H1 (cell line): ENCODE data around the gene B3GLCT. TPM values are rescaled to one million over a fixed set of nuclear protein-coding genes. Genes with fewer than 3 reads are reported as not detected.

Experiments
- CTCF ChIA-PET: fragments of 300-600 bp; sonication (Branson Sonifier 250); formaldehyde crosslinking; loops from one replicate; lab custom pipeline; 2021; ENCODE audit not compliant: partially characterized antibody; lab: Charles Lee
- POLR2A ChIA-PET: fragments of 300-600 bp; sonication (Branson Sonifier 250); formaldehyde crosslinking; loops from one replicate; lab custom pipeline; 2021; ENCODE audit warnings: inconsistent platforms; ENCODE audit not compliant: partially characterized antibody; lab: Charles Lee
- DNase-seq, 2 experiments: peaks; one replicate each; pipeline versions ENCODE4 v3.0.0 to v3.0.0-alpha.2; 2010 to 2022; ENCODE audit warnings: low spot score in 2 of 2, low read depth in 1 of 2, mixed read lengths in 1 of 2
- FAIRE-seq: peaks from 2 replicates; lab custom pipeline; 2011; peaks lifted over from hg19 to GRCh38; lab: Jason Lieb, UNC
- H2AFZ ChIP-seq: 2 replicates; pipeline ENCODE4 v1.8.1; 2012; ENCODE audit warnings: low read length, inconsistent platforms
- H2AK5ac ChIP-seq: 2 replicates; pipeline ENCODE4 v1.6.1; 2013; ENCODE audit warnings: low read depth, low read length
- H2BK120ac ChIP-seq: replicated peaks from 2 replicates; pipeline ENCODE3; 2013; ENCODE audit warnings: low read depth, low read length, inconsistent platforms
- H2BK12ac ChIP-seq: 2 replicates; pipeline ENCODE4 v1.6.1; 2013; ENCODE audit warnings: low read depth, low read length
- H2BK15ac ChIP-seq: 2 replicates; pipeline ENCODE4 v1.6.1; 2013; ENCODE audit warnings: low read length
- H2BK20ac ChIP-seq: 2 replicates; pipeline ENCODE4 v1.6.1; 2013; ENCODE audit warnings: low read length
- H2BK5ac ChIP-seq: 2 replicates; pipeline ENCODE4 v1.6.1; 2013; ENCODE audit warnings: low read depth, low read length
- H3K14ac ChIP-seq: 2 replicates; pipeline ENCODE4 v1.6.1; 2013; ENCODE audit warnings: inconsistent platforms; ENCODE audit not compliant: insufficient read length
- H3K18ac ChIP-seq: 2 replicates; pipeline ENCODE4 v1.6.1; 2013; ENCODE audit warnings: low read length; ENCODE audit errors: extremely low read depth
- H3K23ac ChIP-seq: 2 replicates; pipeline ENCODE4 v1.6.1; 2013; ENCODE audit warnings: inconsistent platforms; ENCODE audit not compliant: insufficient read length
- H3K23me2 ChIP-seq: 2 replicates; pipeline ENCODE4 v1.6.1; 2013; ENCODE audit warnings: low read depth, low read length
- H3K27ac ChIP-seq: 2 replicates; pipeline ENCODE4 v1.6.1; 2011; ENCODE audit warnings: low read depth, low read length, inconsistent platforms
- H3K27me3 ChIP-seq, 4 experiments: replicated peaks in 1 of 4; 1 replicate in 1 of 4; 2 replicates in 3 of 4; pipeline versions ENCODE4 v1.6.1 to v1.8.1; 2011 to 2013; ENCODE audit warnings: low read length in 3 of 4, mild to moderate bottlenecking in 3 of 4, inconsistent platforms in 2 of 4, mixed read lengths in 2 of 4, moderate library complexity in 1 of 4; ENCODE audit not compliant: control insufficient read depth in 3 of 4, insufficient read depth in 3 of 4; ENCODE audit errors: extremely low read depth in 1 of 4
- H3K36me3 ChIP-seq, 4 experiments: 2 replicates each; pipeline versions ENCODE4 v1.6.1 to v1.8.1; 2011 to 2013; ENCODE audit warnings: mild to moderate bottlenecking in 4 of 4, low read length in 3 of 4, moderate library complexity in 2 of 4, control low read depth in 1 of 4, inconsistent platforms in 1 of 4; ENCODE audit not compliant: insufficient read depth in 4 of 4, control insufficient read depth in 2 of 4
- H3K4ac ChIP-seq: replicated peaks from 2 replicates; pipeline ENCODE3; 2013; ENCODE audit warnings: low read length, low read depth, mixed read lengths, inconsistent platforms; ENCODE audit not compliant: insufficient read length
- H3K4me1 ChIP-seq, 4 experiments: replicated peaks in 1 of 4; 1 replicate in 1 of 4; 2 replicates in 3 of 4; pipeline versions ENCODE4 v1.6.1 to v1.8.1; 2011 to 2013; ENCODE audit warnings: low read length in 3 of 4, inconsistent platforms in 2 of 4, mixed read lengths in 1 of 4; ENCODE audit not compliant: insufficient read depth in 4 of 4, control insufficient read depth in 3 of 4
- H3K4me2 ChIP-seq, 2 experiments: 2 replicates each; pipeline versions ENCODE4 v1.6.1 to v1.8.1; 2011 to 2013; ENCODE audit warnings: low read depth in 2 of 2, low read length in 2 of 2, control low read depth in 1 of 2, inconsistent platforms in 1 of 2, mild to moderate bottlenecking in 1 of 2; ENCODE audit not compliant: insufficient read depth in 1 of 2
- H3K4me3 ChIP-seq, 4 experiments: fragments of 200-600, 300-600 bp in 1 of 4; sonication (generic), shearing (Covaris generic), sonication (Bioruptor Twin) in 1 of 4; 2 replicates each; pipeline versions ENCODE4 v1.5.1 to v1.8.1; 2011 to 2016; ENCODE audit warnings: low read length in 4 of 4, low read depth in 3 of 4, control low read depth in 2 of 4, inconsistent platforms in 2 of 4, mild to moderate bottlenecking in 2 of 4, mixed read lengths in 1 of 4, moderate library complexity in 1 of 4; ENCODE audit not compliant: insufficient read depth in 2 of 4; ENCODE audit errors: extremely low read depth in 1 of 4
- H3K56ac ChIP-seq: replicated peaks from 2 replicates; pipeline ENCODE3; 2013; ENCODE audit warnings: low read depth, mild to moderate bottlenecking, mixed read lengths, low read length, inconsistent platforms; ENCODE audit not compliant: insufficient read length
- H3K79me1 ChIP-seq: 2 replicates; pipeline ENCODE4 v1.6.1; 2013; ENCODE audit warnings: low read depth, low read length, control low read depth
- H3K79me2 ChIP-seq, 2 experiments: 2 replicates each; pipeline versions ENCODE4 v1.6.1 to v1.8.1; 2012 to 2013; ENCODE audit warnings: low read length in 2 of 2, mild to moderate bottlenecking in 2 of 2, inconsistent platforms in 1 of 2; ENCODE audit not compliant: insufficient read depth in 2 of 2, control insufficient read depth in 1 of 2
- H3K9ac ChIP-seq, 4 experiments: replicated peaks in 1 of 4; 1 replicate in 1 of 4; 2 replicates in 3 of 4; pipeline versions ENCODE4 v1.6.1 to v1.8.1; 2011 to 2013; ENCODE audit warnings: low read depth in 3 of 4, low read length in 3 of 4, control low read depth in 2 of 4, mild to moderate bottlenecking in 2 of 4, moderate library complexity in 2 of 4, inconsistent platforms in 1 of 4; ENCODE audit errors: extremely low read depth in 1 of 4
- H3K9me3 ChIP-seq, 2 experiments: 2 replicates each; pipeline versions ENCODE4 v1.6.1 to v1.8.1; 2012 to 2013; ENCODE audit warnings: mild to moderate bottlenecking in 2 of 2, moderate library complexity in 2 of 2, control low read depth in 1 of 2, inconsistent platforms in 1 of 2, low read depth in 1 of 2, low read length in 1 of 2, mixed read lengths in 1 of 2; ENCODE audit not compliant: insufficient read depth in 2 of 2
- H4K20me1 ChIP-seq, 2 experiments: replicated peaks in 1 of 2; 2 replicates each; pipeline versions ENCODE3 to v1.8.1; 2011 to 2013; ENCODE audit warnings: inconsistent platforms in 2 of 2, low read length in 2 of 2, mild to moderate bottlenecking in 1 of 2; ENCODE audit not compliant: insufficient read depth in 2 of 2, control insufficient read depth in 1 of 2
- H4K5ac ChIP-seq: 2 replicates; pipeline ENCODE4 v1.6.1; 2013; ENCODE audit warnings: low read length, low read depth, mixed read lengths, inconsistent platforms; ENCODE audit not compliant: insufficient read length
- H4K8ac ChIP-seq: 2 replicates; pipeline ENCODE4 v1.8.0; 2013; ENCODE audit warnings: mild to moderate bottlenecking, moderate library complexity, low read length, inconsistent platforms; ENCODE audit not compliant: insufficient read depth; ENCODE audit errors: extremely low read depth
- H4K91ac ChIP-seq: replicated peaks from 2 replicates; pipeline ENCODE3; 2013; ENCODE audit warnings: low read length, mixed read lengths, inconsistent platforms; ENCODE audit not compliant: insufficient read length
- CEBPB ChIP-seq: IDR thresholded peaks from 2 replicates; pipeline ENCODE4 v1.6.1; 2012; ENCODE audit warnings: low read depth, low read length
- JUND ChIP-seq: IDR thresholded peaks from 2 replicates; pipeline ENCODE4 v1.6.1; 2011; ENCODE audit warnings: mild to moderate bottlenecking, improper control_type of control experiment, low read length
- YY1 ChIP-seq: IDR thresholded peaks from 2 replicates; pipeline ENCODE4 v1.6.1; 2011; ENCODE audit warnings: low read depth, mild to moderate bottlenecking, low read length
- WGBS, 2 experiments: shearing (Covaris generic) in 1 of 2; methylation state at CpG; one replicate each; pipeline versions ENCODE4 v1.1.6 to v1.1.7; 2013 to 2015; ENCODE audit warnings: low lambda C conversion rate in 2 of 2, mixed read lengths in 2 of 2, inconsistent platforms in 1 of 2, low coverage in 1 of 2, missing lambda C conversion rate in 1 of 2; ENCODE audit not compliant: insufficient replicate concordance in 2 of 2, insufficient coverage in 1 of 2, insufficient read length in 1 of 2; ENCODE audit errors: extremely low coverage in 1 of 2, missing lambda C conversion rate in 1 of 2; 5-methylcytosine and 5-hydroxymethylcytosine counted together
- polyA plus RNA-seq, 7 experiments: library from polyadenylated mRNA; depleted of rRNA in 3 of 7; stranded (reverse) in 5 of 7; unstranded in 2 of 7; fragments of >200 nt in 5 of 7; fragments of 200-250 nt in 2 of 7; gene quantifications; 1 replicate in 5 of 7; 2 replicates in 1 of 7; 4 replicates in 1 of 7; pipeline versions ENCODE4 v1.2.1 to v1.2.3, GENCODE V29; 2011 to 2013; ENCODE audit warnings: missing spikeins in 2 of 7, mixed read lengths in 2 of 7
- total RNA-seq: library from RNA; stranded (reverse); fragmentation: NEBNext Ultra II Directional; extraction: Animal tissue kit (Norgen Biotek cat#: 25700); gene quantifications from 2 replicates; pipeline ENCODE4 v1.2.1, GENCODE V29; 2021

The B3GLCT gene
- total and polyA plus RNA-seq, 2 of the 8 experiments (the other 6 are each of a cell fraction or from before 2014, with no cell fraction given): 1.5 to 4.1 TPM

DNA sequence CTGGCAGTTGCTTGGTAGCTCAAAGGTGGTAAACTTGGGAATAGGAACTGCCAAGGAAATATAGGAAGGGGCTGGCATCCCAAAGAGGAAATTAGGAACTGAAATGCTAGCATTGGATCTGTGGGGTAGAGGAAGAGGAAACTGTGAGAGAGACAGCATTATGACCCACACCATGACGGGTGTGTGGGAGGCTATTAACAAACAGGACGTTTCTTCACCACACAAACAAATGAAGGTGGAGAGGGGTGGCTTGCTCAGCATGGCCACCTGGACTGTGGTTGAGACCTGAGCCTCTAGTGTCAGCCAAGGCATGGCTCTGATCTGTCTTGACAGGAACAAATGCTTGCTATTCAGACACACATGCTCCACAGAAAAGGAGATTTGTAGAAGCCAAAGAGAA lies 178.2 kb downstream of the B3GLCT start:
- CTCF ChIA-PET: no interaction called here
- Histone ChIP-seq H3K4me3 (no peak overlapping the region), H3K23ac (no peak overlapping the region), H3K27ac (no peak overlapping the region), H4K5ac (no peak overlapping the region), H2BK12ac (no peak overlapping the region), H2BK5ac (no peak overlapping the region), H3K36me3 (no peaks in the 10 kb centered on the region), H2BK120ac (no peak overlapping the region), H3K9ac (no peak overlapping the region), H3K56ac (no peak overlapping the region), H4K91ac (no peak overlapping the region), H3K9me3 (no peaks in the 10 kb centered on the region; a peak in 1 of 4 replicates), H3K79me2 (no peaks in the 10 kb centered on the region), H3K4ac (no peak overlapping the region), H2AFZ (no peak overlapping the region), H2BK15ac (no peak overlapping the region), H3K4me2 (no peak overlapping the region), H4K8ac (no peak overlapping the region), H3K23me2 (no peaks in the 10 kb centered on the region), H2AK5ac (no peak overlapping the region), H3K27me3 (no peaks in the 10 kb centered on the region), H3K14ac (no peak overlapping the region), H4K20me1 (no peaks in the 10 kb centered on the region), H3K4me1 (no peaks in the 10 kb centered on the region), H3K79me1 (no peaks in the 10 kb centered on the region), H2BK20ac (no peak overlapping the region), H3K18ac (no peak overlapping the region)
- DNase-seq (no peak), FAIRE-seq (no peak)
- POLR2A ChIA-PET: no interaction called here
- TF ChIP-seq CEBPB: no peak
- TF ChIP-seq JUND: no peak
- TF ChIP-seq YY1: no peak
- WGBS, 2 experiments: 69% methylated on average over 2 of the region's 2 CpGs; no CpG with 5 or more reads in 1 of the 2 experiments
